GM23338 (cell line): Measurements from ENCODE around the gene MPEG1. TPM values are rescaled to one million over a fixed set of nuclear protein-coding genes. Genes with fewer than 3 reads are reported as not detected.
A peak's percentile ranks its signal among the peaks of the same experiment; 100 is the strongest.

Experiments
- ATAC-seq: fragments of 200-7000 bp; cut with Tn5 transposase; 3 replicates; pipeline ENCODE4 v1.9.1; 2020
- DNase-seq: peaks from one replicate; pipeline ENCODE4 v3.0.0-alpha.2; 2015; ENCODE audit warnings: low spot score
- H2AFZ ChIP-seq: fragments of 200-600 bp; sonication (generic); 2 replicates; pipeline ENCODE4 v1.8.0; 2016; ENCODE audit warnings: antibody characterized with exemption, mild to moderate bottlenecking, moderate library complexity
- H3F3A ChIP-seq: fragments of 200-600 bp; sonication (generic); replicated peaks from 2 replicates; pipeline ENCODE4 v1.8.0; 2017; ENCODE audit warnings: antibody characterized with exemption, mixed run types, low read depth
- H3K27ac ChIP-seq: fragments of 200-600 bp; sonication (generic); 2 replicates; pipeline ENCODE4 v1.6.1; 2016; ENCODE audit warnings: low read depth
- H3K27me3 ChIP-seq: fragments of 200-600 bp; sonication (generic); 2 replicates; pipeline ENCODE4 v1.8.0; 2016; ENCODE audit warnings: mild to moderate bottlenecking, mixed run types, moderate library complexity; ENCODE audit not compliant: insufficient read depth
- H3K36me3 ChIP-seq: fragments of 200-600 bp; sonication (generic); 2 replicates; pipeline ENCODE4 v1.8.0; 2016; ENCODE audit warnings: mild to moderate bottlenecking; ENCODE audit not compliant: insufficient read depth
- H3K4me1 ChIP-seq: fragments of 200-600 bp; sonication (generic); 2 replicates; pipeline ENCODE4 v1.8.0; 2016; ENCODE audit warnings: mild to moderate bottlenecking, moderate library complexity; ENCODE audit not compliant: insufficient read depth
- H3K4me2 ChIP-seq: fragments of 200-600 bp; sonication (generic); 2 replicates; pipeline ENCODE4 v1.7.1; 2017; ENCODE audit warnings: mixed run types
- H3K4me3 ChIP-seq: fragments of 200-600 bp; sonication (generic); 2 replicates; pipeline ENCODE4 v1.6.1; 2016; ENCODE audit warnings: mixed run types
- H3K79me2 ChIP-seq: fragments of 200-600 bp; sonication (generic); replicated peaks from 2 replicates; pipeline ENCODE4 v1.8.0; 2017; ENCODE audit warnings: mild to moderate bottlenecking; ENCODE audit not compliant: insufficient read depth
- H3K9me2 ChIP-seq: fragments of 200-600 bp; sonication (generic); 2 replicates; pipeline ENCODE4 v1.8.0; 2017; ENCODE audit not compliant: insufficient read depth
- H4K20me1 ChIP-seq: fragments of 200-600 bp; sonication (generic); replicated peaks from 2 replicates; pipeline ENCODE4 v1.8.0; 2017; ENCODE audit warnings: mild to moderate bottlenecking; ENCODE audit not compliant: insufficient read depth
- H3K27ac Mint-ChIP-seq: 2 replicates; pipeline ENCODE4 v1.8.0; 2020; ENCODE audit warnings: inconsistent platforms, mild to moderate bottlenecking, moderate library complexity, mixed read lengths
- H3K27me3 Mint-ChIP-seq: 3 replicates; pipeline ENCODE4 v1.8.0; 2022; ENCODE audit warnings: low read depth, mild to moderate bottlenecking, moderate library complexity, mixed read lengths, inconsistent platforms; ENCODE audit not compliant: insufficient read depth, poor library complexity
- H3K36me3 Mint-ChIP-seq: 3 replicates; pipeline ENCODE4 v1.8.0; 2021; ENCODE audit warnings: low read depth, mild to moderate bottlenecking, inconsistent platforms, moderate library complexity, mixed read lengths
- H3K4me1 Mint-ChIP-seq: 3 replicates; pipeline ENCODE4 v1.8.0; 2020; ENCODE audit warnings: mild to moderate bottlenecking, inconsistent platforms, mixed read lengths
- H3K4me3 Mint-ChIP-seq: 3 replicates; pipeline ENCODE4 v1.8.0; 2021; ENCODE audit warnings: moderate library complexity, mild to moderate bottlenecking, inconsistent platforms, mixed read lengths
- H3K9me3 Mint-ChIP-seq: 3 replicates; pipeline ENCODE4 v1.8.0; 2020; ENCODE audit warnings: moderate library complexity, mild to moderate bottlenecking, inconsistent platforms, mixed read lengths
- CREB1 ChIP-seq: fragments of 250-450 bp; sonication (Bioruptor Pico); IDR thresholded peaks from 2 replicates; pipeline ENCODE4 v1.5.0; 2020; ENCODE audit warnings: low read depth, mild to moderate bottlenecking, moderate library complexity
- EZH2phosphoT487 ChIP-seq: fragments of 200-600 bp; sonication (generic); IDR thresholded peaks from one replicate; pipeline ENCODE4 v1.8.1; 2018; ENCODE audit warnings: antibody characterized with exemption; ENCODE audit not compliant: unreplicated experiment
- JUNB ChIP-seq: IDR thresholded peaks from one replicate; pipeline ENCODE4 v1.6.1; 2016; ENCODE audit warnings: antibody characterized with exemption; ENCODE audit not compliant: unreplicated experiment
- NANOG ChIP-seq: IDR thresholded peaks from 2 replicates; pipeline ENCODE4 v1.6.1; 2016; ENCODE audit warnings: antibody characterized with exemption, borderline replicate concordance
- STAT1 ChIP-seq: IDR thresholded peaks from one replicate; pipeline ENCODE4 v1.6.1; 2016; ENCODE audit warnings: antibody characterized with exemption; ENCODE audit not compliant: unreplicated experiment
- ZNF114 ChIP-seq: fragments of 250-450 bp; sonication (Bioruptor Pico); IDR thresholded peaks from 2 replicates; pipeline ENCODE4 v1.5.0; 2020; ENCODE audit warnings: mild to moderate bottlenecking, moderate library complexity
- ZNF331 ChIP-seq: fragments of 250-450 bp; sonication (Bioruptor Pico); IDR thresholded peaks from 2 replicates; pipeline ENCODE4 v1.5.0; 2020; ENCODE audit warnings: low read depth, mild to moderate bottlenecking, moderate library complexity
- polyA plus RNA-seq: library from polyadenylated mRNA; unstranded; fragments of >200 nt; fragmentation: Nextera tagmentation; extraction: Ambion mirVana; gene quantifications from 2 replicates; pipeline ENCODE4 v1.2.1, GENCODE V29; 2016
- total RNA-seq: library from RNA; depleted of rRNA; stranded (reverse); fragments of >200 nt; shearing (Covaris generic); gene quantifications from 2 replicates; pipeline ENCODE4 v1.2.3, GENCODE V29; 2014
- TF ChIP-seq, protein P1 (sequence below): IDR thresholded peaks from one replicate; pipeline ENCODE4 v1.6.1; 2018; ENCODE audit warnings: antibody characterized with exemption; ENCODE audit not compliant: unreplicated experiment
- TF ChIP-seq, protein P2 (sequence below), 2 experiments: fragments of 200-600 bp in 1 of 2; sonication (generic) in 1 of 2; conservative IDR thresholded peaks; 2 replicates each; pipeline versions ENCODE4 v1.5.1 to v1.6.1; 2016 to 2017; ENCODE audit warnings: antibody characterized with exemption in 2 of 2, low read depth in 2 of 2, mild to moderate bottlenecking in 2 of 2, moderate library complexity in 1 of 2

Gene MPEG1
- total and polyA plus RNA-seq, 2 experiments from 2014 or later = not detected

DNA sequence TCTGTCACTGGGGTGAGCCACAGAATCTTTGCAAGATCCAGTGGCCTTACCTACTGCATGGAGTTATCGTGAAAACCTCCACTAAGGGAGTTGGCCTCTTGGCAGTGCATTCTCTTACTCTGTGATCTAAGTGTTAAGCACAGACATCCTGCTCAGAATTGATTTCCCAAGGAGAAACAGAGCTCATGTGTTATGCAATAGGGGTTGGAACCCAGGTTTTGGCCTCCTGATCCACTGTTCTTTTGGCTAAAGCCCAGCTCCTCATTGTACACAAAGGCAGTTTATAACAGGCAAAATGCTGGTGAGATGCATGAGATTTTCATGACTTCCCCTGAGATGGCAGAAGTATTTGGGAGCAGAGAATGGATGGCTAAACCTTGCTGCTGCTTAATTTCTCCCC lies 29.0 kb downstream of the MPEG1 start:
- Histone ChIP-seq H3K27ac (no peak overlapping the region), H3K4me3 (no peak overlapping the region), H3K4me1 (no peaks in the 10 kb centered on the region), H3K27me3 (no peaks in the 10 kb centered on the region), H4K20me1 (no peaks in the 10 kb centered on the region; the same call in none of the 2 replicates), H3K9me2 (0 out of 2 replicates have a peak, but pooled peaks cover 5% of the 10 kb centered on the region), H3K4me2 (no peak overlapping the region), H2AFZ (no peak overlapping the region), H3K79me2 (peaks cover 11% of the 10 kb centered on the region), H3F3A (no peaks in the 10 kb centered on the region), H3K36me3 (peaks cover 3% of the 10 kb centered on the region)
- TF ChIP-seq EZH2phosphoT487 (no peak), CREB1 (CRISPR knock-in tag) (no peak), STAT1 (no peak), JUNB (no peak)
- TF ChIP-seq, protein P1, sequence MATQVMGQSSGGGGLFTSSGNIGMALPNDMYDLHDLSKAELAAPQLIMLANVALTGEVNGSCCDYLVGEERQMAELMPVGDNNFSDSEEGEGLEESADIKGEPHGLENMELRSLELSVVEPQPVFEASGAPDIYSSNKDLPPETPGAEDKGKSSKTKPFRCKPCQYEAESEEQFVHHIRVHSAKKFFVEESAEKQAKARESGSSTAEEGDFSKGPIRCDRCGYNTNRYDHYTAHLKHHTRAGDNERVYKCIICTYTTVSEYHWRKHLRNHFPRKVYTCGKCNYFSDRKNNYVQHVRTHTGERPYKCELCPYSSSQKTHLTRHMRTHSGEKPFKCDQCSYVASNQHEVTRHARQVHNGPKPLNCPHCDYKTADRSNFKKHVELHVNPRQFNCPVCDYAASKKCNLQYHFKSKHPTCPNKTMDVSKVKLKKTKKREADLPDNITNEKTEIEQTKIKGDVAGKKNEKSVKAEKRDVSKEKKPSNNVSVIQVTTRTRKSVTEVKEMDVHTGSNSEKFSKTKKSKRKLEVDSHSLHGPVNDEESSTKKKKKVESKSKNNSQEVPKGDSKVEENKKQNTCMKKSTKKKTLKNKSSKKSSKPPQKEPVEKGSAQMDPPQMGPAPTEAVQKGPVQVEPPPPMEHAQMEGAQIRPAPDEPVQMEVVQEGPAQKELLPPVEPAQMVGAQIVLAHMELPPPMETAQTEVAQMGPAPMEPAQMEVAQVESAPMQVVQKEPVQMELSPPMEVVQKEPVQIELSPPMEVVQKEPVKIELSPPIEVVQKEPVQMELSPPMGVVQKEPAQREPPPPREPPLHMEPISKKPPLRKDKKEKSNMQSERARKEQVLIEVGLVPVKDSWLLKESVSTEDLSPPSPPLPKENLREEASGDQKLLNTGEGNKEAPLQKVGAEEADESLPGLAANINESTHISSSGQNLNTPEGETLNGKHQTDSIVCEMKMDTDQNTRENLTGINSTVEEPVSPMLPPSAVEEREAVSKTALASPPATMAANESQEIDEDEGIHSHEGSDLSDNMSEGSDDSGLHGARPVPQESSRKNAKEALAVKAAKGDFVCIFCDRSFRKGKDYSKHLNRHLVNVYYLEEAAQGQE = no peak
- Mint-ChIP-seq H3K36me3 (peaks cover 59% of the 10 kb centered on the region), H3K27me3 (peaks cover 2% of the 10 kb centered on the region), H3K9me3 (peaks cover 21% of the 10 kb centered on the region), H3K4me3 (no peak overlapping the region), H3K4me1 (peaks cover 14% of the 10 kb centered on the region), H3K27ac (no peak overlapping the region)
- ATAC-seq = no peak
- no peak for DNase-seq

DNA sequence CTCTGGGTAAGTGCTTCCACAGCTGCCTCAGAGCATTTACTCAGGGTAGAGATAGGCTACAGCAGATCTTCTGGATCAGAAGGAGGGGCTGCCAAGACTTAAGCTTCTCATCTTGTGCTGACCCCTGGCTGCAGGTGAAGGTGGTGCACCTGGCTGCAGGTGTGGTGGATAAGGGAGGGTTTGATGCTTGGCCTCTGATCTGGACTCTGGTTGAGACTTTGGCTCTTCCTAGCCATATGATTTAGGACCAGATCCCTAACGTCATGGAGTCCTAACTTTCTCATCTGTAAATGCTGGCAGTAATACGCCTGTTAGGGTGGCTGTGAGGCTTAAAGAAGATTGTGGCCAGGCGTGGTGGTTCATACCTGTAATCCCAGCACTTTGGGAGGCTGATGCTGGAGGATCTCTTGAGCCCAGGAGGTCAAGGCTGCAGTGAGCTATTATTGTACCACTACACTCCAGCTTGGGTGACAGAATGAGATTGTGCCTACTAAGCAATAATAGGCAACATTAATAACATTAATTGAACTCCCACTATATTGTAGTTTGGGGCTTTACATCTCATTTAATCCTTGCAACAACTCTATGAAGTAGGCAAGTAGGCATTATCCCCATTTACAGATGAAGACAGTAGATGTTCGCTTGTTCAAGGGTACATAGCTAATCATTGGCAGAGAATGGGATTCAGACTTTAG lies 30.1 kb downstream of the MPEG1 start:
- ATAC-seq = peak; percentile 86
- H3K9me2 ChIP-seq = 0 out of 2 replicates have a peak, but pooled peaks cover 5% of the 10 kb centered on the region
- peaks cover 62% of the 10 kb centered on the region for H3K36me3 Mint-ChIP-seq

More for the DNA sequence above, 30.1 kb downstream of the MPEG1 start:
- peak; percentile 87 for DNase-seq
- Histone ChIP-seq H3K79me2 (peaks cover 18% of the 10 kb centered on the region), H4K20me1 (no peaks in the 10 kb centered on the region; the same call in none of the 2 replicates), H3K4me1 (no peaks in the 10 kb centered on the region), H3K27ac (no peak overlapping the region), H2AFZ (no peak overlapping the region), H3K27me3 (no peaks in the 10 kb centered on the region), H3K4me2 (no peak overlapping the region), H3F3A (no peaks in the 10 kb centered on the region), H3K4me3 (no peak overlapping the region), H3K36me3 (no peaks in the 10 kb centered on the region; the same call in 1 of the 2 replicates)
- H3K4me1 Mint-ChIP-seq = peaks cover 17% of the 10 kb centered on the region
- H3K9me3 Mint-ChIP-seq = peaks cover 30% of the 10 kb centered on the region
- no peak for TF ChIP-seq NANOG
- TF ChIP-seq ZNF331 (CRISPR knock-in tag) = no peak
- TF ChIP-seq, protein P2, sequence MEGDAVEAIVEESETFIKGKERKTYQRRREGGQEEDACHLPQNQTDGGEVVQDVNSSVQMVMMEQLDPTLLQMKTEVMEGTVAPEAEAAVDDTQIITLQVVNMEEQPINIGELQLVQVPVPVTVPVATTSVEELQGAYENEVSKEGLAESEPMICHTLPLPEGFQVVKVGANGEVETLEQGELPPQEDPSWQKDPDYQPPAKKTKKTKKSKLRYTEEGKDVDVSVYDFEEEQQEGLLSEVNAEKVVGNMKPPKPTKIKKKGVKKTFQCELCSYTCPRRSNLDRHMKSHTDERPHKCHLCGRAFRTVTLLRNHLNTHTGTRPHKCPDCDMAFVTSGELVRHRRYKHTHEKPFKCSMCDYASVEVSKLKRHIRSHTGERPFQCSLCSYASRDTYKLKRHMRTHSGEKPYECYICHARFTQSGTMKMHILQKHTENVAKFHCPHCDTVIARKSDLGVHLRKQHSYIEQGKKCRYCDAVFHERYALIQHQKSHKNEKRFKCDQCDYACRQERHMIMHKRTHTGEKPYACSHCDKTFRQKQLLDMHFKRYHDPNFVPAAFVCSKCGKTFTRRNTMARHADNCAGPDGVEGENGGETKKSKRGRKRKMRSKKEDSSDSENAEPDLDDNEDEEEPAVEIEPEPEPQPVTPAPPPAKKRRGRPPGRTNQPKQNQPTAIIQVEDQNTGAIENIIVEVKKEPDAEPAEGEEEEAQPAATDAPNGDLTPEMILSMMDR (conservative IDR thresholded peaks at IDR 0.05; ENCODE audit: low read depth in 2 of 2) = peak; percentile 80 to 82
- no peak for TF ChIP-seq ZNF114 (CRISPR knock-in tag)
- H3K27me3 Mint-ChIP-seq = peaks cover 4% of the 10 kb centered on the region
- H3K27ac Mint-ChIP-seq = no peak overlapping the region
- no peak overlapping the region for H3K4me3 Mint-ChIP-seq
